NCI-H748 (cell line): ENCODE results near the gene CSNK1G1.
A peak's percentile ranks its signal among the peaks of the same experiment; 100 is the strongest.
"Not testable (repeated sequence)": the region's sequence is repeated elsewhere in the genome, so short reads cannot be mapped to it uniquely, and the experiment has no call there.

Experiments
- DNase-seq: peaks from one replicate; lab custom pipeline; 2025; ENCODE audit not compliant: unreplicated experiment; lab: John Stamatoyannopoulos, UW

The CSNK1G1 gene

GRCh38 chr15:64288999-64289398 is 67.0 kb downstream of the CSNK1G1 start:
- no peak for DNase-seq

- DNase-seq = no peak
Measured at GRCh38 chr15:64288577-64288976, 67.4 kb downstream of the CSNK1G1 start.

- no peak for DNase-seq
Measured at GRCh38 chr15:64287953-64288352, 68.0 kb downstream of the CSNK1G1 start.

- no peak for DNase-seq
Measured at GRCh38 chr15:64286473-64286872, 69.5 kb downstream of the CSNK1G1 start.

GRCh38 chr15:64285871-64286270 is 70.1 kb downstream of the CSNK1G1 start:
- DNase-seq = no peak

- no peak for DNase-seq
Measured at GRCh38 chr15:64285150-64285549, 70.8 kb downstream of the CSNK1G1 start.

- no peak for DNase-seq
Measured at GRCh38 chr15:64284042-64284441, 71.9 kb downstream of the CSNK1G1 start.

- DNase-seq = no peak
Measured at GRCh38 chr15:64282701-64283100, 73.3 kb downstream of the CSNK1G1 start.

- no peak for DNase-seq
Measured at GRCh38 chr15:64279131-64279530, 76.8 kb downstream of the CSNK1G1 start.

- DNase-seq = no peak
Measured at GRCh38 chr15:64275934-64276333, 80.0 kb downstream of the CSNK1G1 start.

GRCh38 chr15:64274341-64274950 is 81.5 kb downstream of the CSNK1G1 start:
- no peak for DNase-seq

- DNase-seq = no peak
Measured at GRCh38 chr15:64267331-64267973, 88.5 kb downstream of the CSNK1G1 start.

- DNase-seq = not testable (repeated sequence)
Measured at GRCh38 chr15:64265188-64265587, 90.8 kb downstream of the CSNK1G1 start.

GRCh38 chr15:64264502-64264901 is 91.5 kb downstream of the CSNK1G1 start:
- no peak for DNase-seq

- DNase-seq = no peak
Measured at GRCh38 chr15:64263567-64263966, 92.4 kb downstream of the CSNK1G1 start.

GRCh38 chr15:64256051-64256450 is 99.9 kb downstream of the CSNK1G1 start:
- DNase-seq = no peak

- DNase-seq = no peak
Measured at GRCh38 chr15:64251658-64252057, 104.3 kb downstream of the CSNK1G1 start.

GRCh38 chr15:64251121-64251520 is 104.9 kb downstream of the CSNK1G1 start:
- DNase-seq = no peak

- DNase-seq = no peak
Measured at GRCh38 chr15:64249883-64250575, 105.9 kb downstream of the CSNK1G1 start.

GRCh38 chr15:64249406-64249805 is 106.6 kb downstream of the CSNK1G1 start:
- DNase-seq = no peak

- DNase-seq = peak; percentile 89
Measured at GRCh38 chr15:64247906-64248541, 107.9 kb downstream of the CSNK1G1 start.

GRCh38 chr15:64247535-64247905 is 108.5 kb downstream of the CSNK1G1 start:
- no peak for DNase-seq
